Measurements from ENCODE around the gene CBFA2T3.

The CBFA2T3 gene

DNA sequence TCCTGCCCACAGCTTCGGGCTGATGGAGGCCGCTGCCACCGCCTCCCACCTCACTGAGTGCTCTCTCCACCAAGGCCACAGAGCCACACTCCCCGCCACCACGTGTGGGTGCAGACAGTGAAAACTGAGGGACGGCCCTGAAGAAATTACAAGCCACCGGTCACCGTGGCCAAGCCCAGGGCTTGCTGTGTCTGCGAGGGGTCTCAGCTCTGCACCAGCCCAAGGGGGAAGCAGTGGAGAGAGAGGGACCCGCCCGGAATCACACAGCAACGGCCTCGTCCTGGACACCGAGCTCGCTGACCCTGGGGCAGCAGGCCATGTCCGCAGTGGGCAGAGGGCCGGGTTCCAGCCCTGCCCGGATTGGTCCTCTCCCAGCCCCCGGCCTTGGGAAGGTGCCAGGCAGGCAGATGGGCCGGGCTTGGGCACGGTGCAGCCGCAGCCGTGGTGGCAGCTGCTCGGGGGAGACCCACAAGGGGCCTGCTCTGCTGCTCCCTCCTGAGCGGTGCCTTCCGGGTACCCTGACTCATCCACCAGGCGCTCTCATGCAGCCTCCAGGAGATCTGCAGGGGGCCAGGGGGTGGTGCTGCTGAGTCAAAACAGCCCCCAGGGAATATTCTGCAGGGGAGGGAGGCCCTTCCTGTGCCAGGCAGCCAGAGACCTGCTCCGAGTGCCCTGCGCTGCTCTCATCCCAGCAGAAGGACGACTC lies 52.0 kb downstream of the CBFA2T3 start:
- TF ChIP-seq TAF1 (IDR thresholded peaks at IDR 0.05; ENCODE audit: borderline replicate concordance, insufficient read depth, low read length) (no peak), SIN3A (IDR thresholded peaks at IDR 0.05; ENCODE audit: borderline replicate concordance, insufficient read depth, low read length) (no peak)

DNA sequence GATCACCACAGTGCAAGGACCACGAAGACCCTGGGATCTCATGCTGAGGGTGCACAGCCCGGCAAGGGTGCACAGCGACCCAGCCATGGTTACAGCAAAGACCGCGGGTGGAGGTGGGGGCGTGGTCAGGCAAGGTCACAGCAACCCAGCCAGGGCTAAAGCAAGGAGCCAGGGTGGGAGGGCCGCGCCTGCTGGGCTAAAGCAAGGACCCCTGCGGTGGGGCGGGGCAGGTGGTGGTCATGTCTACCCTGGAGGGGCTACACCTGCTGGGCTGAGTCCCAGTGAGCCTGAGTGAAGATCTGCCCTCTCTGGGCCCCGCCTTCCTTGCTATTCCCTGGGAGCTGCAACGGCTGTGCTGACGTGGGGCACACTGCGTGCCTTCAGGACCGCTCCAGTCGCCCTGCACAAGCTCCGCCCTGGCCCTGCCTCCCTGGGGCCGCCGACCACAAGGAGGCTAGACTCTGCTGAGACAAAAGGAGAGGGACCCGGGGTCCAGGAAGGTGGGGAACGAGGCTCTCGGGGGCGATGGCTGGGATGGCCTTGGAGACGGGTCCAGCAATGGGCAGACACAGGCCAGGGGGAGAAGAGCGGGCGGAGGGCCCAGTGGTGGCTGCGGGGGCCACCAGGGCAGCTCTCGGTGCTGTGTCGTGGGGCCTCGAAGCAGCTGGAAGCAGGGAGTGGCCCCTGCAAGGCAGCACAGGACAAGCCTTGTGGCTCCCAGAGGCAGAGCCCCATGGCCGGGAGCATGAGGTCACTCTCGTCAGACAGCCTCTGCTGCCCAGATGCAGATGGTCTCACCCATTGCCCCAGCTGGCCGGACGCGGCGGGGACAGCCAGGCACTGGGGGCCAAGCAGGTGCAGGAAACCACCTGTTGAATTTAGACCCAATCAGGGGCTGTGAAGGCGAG lies 52.8 kb downstream of the CBFA2T3 start:
- TF ChIP-seq FOXP2 (optimal IDR thresholded peaks at IDR 0.05; ENCODE audit: borderline replicate concordance, extremely low read depth, extremely low read length, insufficient read depth) (no peak), TAF1 (IDR thresholded peaks at IDR 0.05; ENCODE audit: borderline replicate concordance, insufficient read depth, low read length) (no peak), SIN3A (IDR thresholded peaks at IDR 0.05; ENCODE audit: borderline replicate concordance, insufficient read depth, low read length) (no peak), POLR2AphosphoS5 (IDR thresholded peaks at IDR 0.05; ENCODE audit: low read depth, low read length) (no peak)
- TF ChIP-seq, protein P1, sequence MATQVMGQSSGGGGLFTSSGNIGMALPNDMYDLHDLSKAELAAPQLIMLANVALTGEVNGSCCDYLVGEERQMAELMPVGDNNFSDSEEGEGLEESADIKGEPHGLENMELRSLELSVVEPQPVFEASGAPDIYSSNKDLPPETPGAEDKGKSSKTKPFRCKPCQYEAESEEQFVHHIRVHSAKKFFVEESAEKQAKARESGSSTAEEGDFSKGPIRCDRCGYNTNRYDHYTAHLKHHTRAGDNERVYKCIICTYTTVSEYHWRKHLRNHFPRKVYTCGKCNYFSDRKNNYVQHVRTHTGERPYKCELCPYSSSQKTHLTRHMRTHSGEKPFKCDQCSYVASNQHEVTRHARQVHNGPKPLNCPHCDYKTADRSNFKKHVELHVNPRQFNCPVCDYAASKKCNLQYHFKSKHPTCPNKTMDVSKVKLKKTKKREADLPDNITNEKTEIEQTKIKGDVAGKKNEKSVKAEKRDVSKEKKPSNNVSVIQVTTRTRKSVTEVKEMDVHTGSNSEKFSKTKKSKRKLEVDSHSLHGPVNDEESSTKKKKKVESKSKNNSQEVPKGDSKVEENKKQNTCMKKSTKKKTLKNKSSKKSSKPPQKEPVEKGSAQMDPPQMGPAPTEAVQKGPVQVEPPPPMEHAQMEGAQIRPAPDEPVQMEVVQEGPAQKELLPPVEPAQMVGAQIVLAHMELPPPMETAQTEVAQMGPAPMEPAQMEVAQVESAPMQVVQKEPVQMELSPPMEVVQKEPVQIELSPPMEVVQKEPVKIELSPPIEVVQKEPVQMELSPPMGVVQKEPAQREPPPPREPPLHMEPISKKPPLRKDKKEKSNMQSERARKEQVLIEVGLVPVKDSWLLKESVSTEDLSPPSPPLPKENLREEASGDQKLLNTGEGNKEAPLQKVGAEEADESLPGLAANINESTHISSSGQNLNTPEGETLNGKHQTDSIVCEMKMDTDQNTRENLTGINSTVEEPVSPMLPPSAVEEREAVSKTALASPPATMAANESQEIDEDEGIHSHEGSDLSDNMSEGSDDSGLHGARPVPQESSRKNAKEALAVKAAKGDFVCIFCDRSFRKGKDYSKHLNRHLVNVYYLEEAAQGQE (IDR thresholded peaks at IDR 0.05; ENCODE audit: insufficient read depth in 1 of 2, low read depth in 2 of 2, low read length in 2 of 2), result no peak

- TF ChIP-seq POLR2AphosphoS5 (IDR thresholded peaks at IDR 0.05; ENCODE audit: low read depth, low read length) (no peak), TAF1 (IDR thresholded peaks at IDR 0.05; ENCODE audit: borderline replicate concordance, insufficient read depth, low read length) (no peak), FOXP2 (optimal IDR thresholded peaks at IDR 0.05; ENCODE audit: borderline replicate concordance, extremely low read depth, extremely low read length, insufficient read depth) (no peak), SIN3A (IDR thresholded peaks at IDR 0.05; ENCODE audit: borderline replicate concordance, insufficient read depth, low read length) (no peak)
- TF ChIP-seq, protein P1 (IDR thresholded peaks at IDR 0.05; ENCODE audit: insufficient read depth in 1 of 2, low read depth in 2 of 2, low read length in 2 of 2), result no peak
These were observed 53.6 kb downstream of the CBFA2T3 start for GRCh38 chr16:88923450-88923849.

- TF ChIP-seq, protein P1 (IDR thresholded peaks at IDR 0.05; ENCODE audit: insufficient read depth in 1 of 2, low read depth in 2 of 2, low read length in 2 of 2), result no peak
- TF ChIP-seq FOXP2 (optimal IDR thresholded peaks at IDR 0.05; ENCODE audit: borderline replicate concordance, extremely low read depth, extremely low read length, insufficient read depth) (no peak), TAF1 (IDR thresholded peaks at IDR 0.05; ENCODE audit: borderline replicate concordance, insufficient read depth, low read length) (no peak), SIN3A (IDR thresholded peaks at IDR 0.05; ENCODE audit: borderline replicate concordance, insufficient read depth, low read length) (no peak), POLR2AphosphoS5 (IDR thresholded peaks at IDR 0.05; ENCODE audit: low read depth, low read length) (no peak)
These were observed 54.1 kb downstream of the CBFA2T3 start for GRCh38 chr16:88922826-88923410.

- TF ChIP-seq POLR2AphosphoS5 (IDR thresholded peaks at IDR 0.05; ENCODE audit: low read depth, low read length) (no peak), TAF1 (IDR thresholded peaks at IDR 0.05; ENCODE audit: borderline replicate concordance, insufficient read depth, low read length) (no peak), SIN3A (IDR thresholded peaks at IDR 0.05; ENCODE audit: borderline replicate concordance, insufficient read depth, low read length) (no peak), FOXP2 (optimal IDR thresholded peaks at IDR 0.05; ENCODE audit: borderline replicate concordance, extremely low read depth, extremely low read length, insufficient read depth) (no peak)
- TF ChIP-seq, protein P1 (IDR thresholded peaks at IDR 0.05; ENCODE audit: insufficient read depth in 1 of 2, low read depth in 2 of 2, low read length in 2 of 2), result no peak
These were observed 54.7 kb downstream of the CBFA2T3 start for GRCh38 chr16:88922114-88922825.
